Ovary (tissue), 9 donors: ENCODE measurements around the gene HOATZ. TPM values are rescaled to one million over a fixed set of nuclear protein-coding genes. Genes with fewer than 3 reads are reported as not detected.

Source experiments
- DNase-seq, 5 donors: peaks; one replicate each; pipeline ENCODE4 v3.0.0-alpha.2; 2019 to 2020
- H3K27ac ChIP-seq, 2 donors: fragments of 200-600 bp; one replicate each; pipeline versions ENCODE4 v1.5.1 to v1.8.0; 2019 to 2022
- H3K27me3 ChIP-seq: fragments of 200-600 bp; one replicate; pipeline ENCODE4 v1.8.0; 2022
- H3K36me3 ChIP-seq: fragments of 200-600 bp; sonication (generic); one replicate; pipeline ENCODE4 v1.5.1; 2019
- H3K4me1 ChIP-seq: one replicate; pipeline ENCODE4 v1.8.1; 2013; ENCODE audit warnings: mild to moderate bottlenecking, moderate library complexity; ENCODE audit not compliant: insufficient read depth
- H3K4me3 ChIP-seq: fragments of 200-600 bp; sonication (generic); one replicate; pipeline ENCODE4 v1.5.1; 2017
- H3K9me3 ChIP-seq, 2 donors: fragments of 200-600 bp in 1 of 2; sonication (generic) in 1 of 2; one replicate each; pipeline versions ENCODE4 v1.5.1 to v1.8.1; 2013 to 2019; ENCODE audit warnings: mild to moderate bottlenecking in 1 of 2, moderate library complexity in 1 of 2
- CTCF ChIP-seq, 3 donors: fragments of 450-650 bp in 2 of 3; fragments of 200-600 bp in 1 of 3; IDR thresholded peaks; one replicate each; pipeline versions ENCODE4 v1.5.1 to v1.8.0; 2016 to 2022; ENCODE audit warnings: antibody characterized with exemption in 3 of 3, mild to moderate bottlenecking in 1 of 3
- EP300 ChIP-seq: sonication (generic); formaldehyde crosslinking; IDR thresholded peaks from one replicate; pipeline ENCODE4 v1.6.1; 2017; ENCODE audit warnings: antibody characterized with exemption
- POLR2A ChIP-seq: fragments of 450-650 bp; IDR thresholded peaks from one replicate; pipeline ENCODE4 v1.6.1; 2017; ENCODE audit warnings: antibody characterized with exemption, mild to moderate bottlenecking, moderate library complexity
- WGBS, 3 donors: extraction: QIAGEN DNeasy Blood & Tissue Kit in 1 of 3; methylation state at CpG; one replicate each; pipeline versions ENCODE4 v1.1.5 to v1.1.7; 2013 to 2017; 5-methylcytosine and 5-hydroxymethylcytosine counted together
- intact Hi-C, 4 donors: fragments of 100-400 bp; cut with DNase I; formaldehyde crosslinking; loops; one replicate each; pipeline versions ENCODE4 v1.11.0 to v1.15.1; 2022 to 2023
- polyA plus RNA-seq, 2 donors: library from polyadenylated mRNA; stranded (reverse); fragments of 200-250 nt in 1 of 2; fragments of 350-450 nt in 1 of 2; fragmentation: Illumina TruSeq in 1 of 2; extraction: RNeasy Lipid Tissue Mini Kit (QIAGEN cat#74804) in 1 of 2; gene quantifications; one replicate each; pipeline ENCODE4 v1.2.3, GENCODE V29; 2013 to 2014
- total RNA-seq, 7 donors: library from RNA; depleted of rRNA in 2 of 7; stranded (reverse); fragments of >200 nt in 2 of 7; fragmentation: NEBNext Ultra II Directional in 3 of 7; extraction: Animal tissue kit (Norgen Biotek cat#: 25700) in 3 of 7; gene quantifications; one replicate each; pipeline versions ENCODE4 v1.1.0 to v1.2.4, GENCODE V29; 2016 to 2023
- donor health status: DM: no; HTN: no; CAD: no; lungs with moderate emphysema.
- donor health status: DM: no; HTN: no; CAD: no.
- donor health status: Bipolar disorder and iron deficiency.
- donor health status: DM: yes; HTN: yes; CAD: no.
- donor health status: DM: no; HTN: no; CAD: no.
- donor health status: DM: yes; HTN: yes; CAD: no.

HOATZ gene
- total and polyA plus RNA-seq, 9 donors: 0.34 to 30.8 (median 1.9) TPM; not detected in 3

- intact Hi-C loops: no loop called here
- Histone ChIP-seq H3K27me3 (no peaks in the 10 kb centered on the region), H3K4me3 (no peak overlapping the region), H3K36me3 (no peaks in the 10 kb centered on the region), H3K4me1 (no peaks in the 10 kb centered on the region), H3K9me3 (no peaks in the 10 kb centered on the region), H3K27ac (no peak overlapping the region)
- 74 to 87% (median 79%) methylated on average over 1 of the region's 1 CpG for WGBS, 3 donors
- TF ChIP-seq POLR2A: no peak
- TF ChIP-seq EP300: no peak
- no peak for TF ChIP-seq CTCF (IDR thresholded peaks at IDR 0.05)
- no peak for DNase-seq
Measured at GRCh38 chr11:111479666-111480065, 34.9 kb upstream of the HOATZ start.

- Histone ChIP-seq H3K36me3 (no peaks in the 10 kb centered on the region), H3K4me1 (no peaks in the 10 kb centered on the region), H3K4me3 (no peak overlapping the region), H3K9me3 (no peaks in the 10 kb centered on the region), H3K27ac (no peak overlapping the region), H3K27me3 (no peaks in the 10 kb centered on the region)
- intact Hi-C loops: no loop called here
- TF ChIP-seq POLR2A (no peak), EP300 (no peak), CTCF (IDR thresholded peaks at IDR 0.05) (no peak)
- DNase-seq: no peak
Measured at GRCh38 chr11:111483431-111483830, 31.1 kb upstream of the HOATZ start.

- no peaks in the 10 kb centered on the region for H3K36me3 ChIP-seq
- H3K27ac ChIP-seq: no peak overlapping the region
- H3K27me3 ChIP-seq: no peaks in the 10 kb centered on the region
- TF ChIP-seq POLR2A: no peak
- TF ChIP-seq EP300: no peak
- no peak for TF ChIP-seq CTCF (IDR thresholded peaks at IDR 0.05)
- no peaks in the 10 kb centered on the region for H3K9me3 ChIP-seq
- WGBS, 3 donors: 93 to 96% (median 94%) methylated on average over 1 of the region's 1 CpG
- no peaks in the 10 kb centered on the region for H3K4me1 ChIP-seq
- intact Hi-C loops: no loop called here
- no peak for DNase-seq
- no peak overlapping the region for H3K4me3 ChIP-seq
Measured at GRCh38 chr11:111490496-111490895, 24.1 kb upstream of the HOATZ start.

DNA sequence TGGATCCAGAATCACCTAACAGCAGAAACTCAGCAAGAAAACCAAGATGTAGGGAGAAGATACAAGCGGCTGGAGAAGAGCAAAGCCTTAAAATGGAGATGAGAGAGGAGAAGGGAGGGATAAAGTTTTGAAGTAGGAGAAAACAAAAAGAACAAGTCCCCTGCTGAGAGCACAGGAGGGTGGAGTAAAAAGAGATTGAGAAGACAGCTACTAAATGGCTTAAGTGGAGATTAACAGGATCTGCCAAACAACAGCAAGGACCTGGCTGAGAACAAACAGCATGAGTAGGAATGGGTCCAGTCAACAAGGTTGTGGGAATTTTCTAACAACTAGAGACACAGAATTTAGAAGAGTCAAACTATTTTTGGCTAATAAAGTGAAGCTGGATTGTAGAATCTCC is 20.5 kb upstream of the HOATZ start:
- Histone ChIP-seq H3K27ac (no peak overlapping the region), H3K36me3 (no peaks in the 10 kb centered on the region), H3K9me3 (no peaks in the 10 kb centered on the region), H3K4me3 (no peak overlapping the region), H3K27me3 (no peaks in the 10 kb centered on the region), H3K4me1 (no peaks in the 10 kb centered on the region)
- WGBS, 3 donors: 72 to 78% (median 75%) methylated on average over 1 of the region's 1 CpG
- intact Hi-C loops: no loop called here
- no peak for TF ChIP-seq CTCF (IDR thresholded peaks at IDR 0.05)
- TF ChIP-seq POLR2A: no peak
- no peak for TF ChIP-seq EP300
- DNase-seq: no peak

GRCh38 chr11:111499483-111499882 is 15.1 kb upstream of the HOATZ start:
- Histone ChIP-seq H3K36me3 (no peaks in the 10 kb centered on the region), H3K4me3 (no peak overlapping the region), H3K4me1 (no peaks in the 10 kb centered on the region), H3K27me3 (no peaks in the 10 kb centered on the region), H3K9me3 (no peaks in the 10 kb centered on the region), H3K27ac (no peak overlapping the region)
- DNase-seq: no peak
- 79 to 82% (median 82%) methylated on average over 5 of the region's 5 CpGs for WGBS, 3 donors
- TF ChIP-seq EP300 (no peak), CTCF (IDR thresholded peaks at IDR 0.05) (no peak), POLR2A (no peak)
- intact Hi-C loops: no loop called here
